ENCODE results near the gene KRTAP13-2. TPM values are rescaled to one million over a fixed set of nuclear protein-coding genes. Genes with fewer than 3 reads are reported as not detected.

KRTAP13-2 gene
- not detected for total RNA-seq

GRCh38 chr21:30372139-30372770, at the start of gene KRTAP13-2:
Gene KRTAP13-2 (minus strand): TSS chr21:30372271. CDS start chr21:30372213, 58 bp downstream.
- DNase-seq (ENCODE audit: low spot score), result no peak

- no peak for DNase-seq (ENCODE audit: low spot score)
These were observed 43.9 kb upstream of the KRTAP13-2 start for GRCh38 chr21:30415993-30416392.

GRCh38 chr21:30408782-30409494, 36.9 kb upstream of the KRTAP13-2 start:
- DNase-seq (ENCODE audit: low spot score), result no peak

GRCh38 chr21:30395731-30396130, 23.7 kb upstream of the KRTAP13-2 start, which contains the start of gene KRTAP13-1:
Gene KRTAP13-1 (plus strand): TSS chr21:30396031. CDS start chr21:30396087, 56 bp downstream.
- no peak for DNase-seq (ENCODE audit: low spot score)

GRCh38 chr21:30391492-30392025, 19.5 kb upstream of the KRTAP13-2 start:
- no peak for DNase-seq (ENCODE audit: low spot score)

- DNase-seq (ENCODE audit: low spot score), result no peak
These were observed 10.1 kb upstream of the KRTAP13-2 start for GRCh38 chr21:30382201-30382600.

GRCh38 chr21:30355906-30356305, 16.2 kb downstream of the KRTAP13-2 start:
- DNase-seq (ENCODE audit: low spot score), result no peak

GRCh38 chr21:30354308-30355005, 17.6 kb downstream of the KRTAP13-2 start:
- DNase-seq (ENCODE audit: low spot score), result no peak

GRCh38 chr21:30351534-30351933, 20.5 kb downstream of the KRTAP13-2 start:
- no peak for DNase-seq (ENCODE audit: low spot score)

- no peak for DNase-seq (ENCODE audit: low spot score)
These were observed 22.5 kb downstream of the KRTAP13-2 start for GRCh38 chr21:30349572-30349971.

- DNase-seq (ENCODE audit: low spot score), result no peak
These were observed 23.6 kb downstream of the KRTAP13-2 start, which contains the start of gene KRTAP23-1 for GRCh38 chr21:30348506-30348905. Gene KRTAP23-1 (minus strand): TSS chr21:30348606. CDS start chr21:30348606, 0 bp downstream.

GRCh38 chr21:30345014-30345413, 27.1 kb downstream of the KRTAP13-2 start:
- DNase-seq (ENCODE audit: low spot score), result no peak

GRCh38 chr21:30340714-30341573, 31.1 kb downstream of the KRTAP13-2 start:
- peak; percentile 36 for DNase-seq (ENCODE audit: low spot score)

- no peak for DNase-seq (ENCODE audit: low spot score)
These were observed 33.4 kb downstream of the KRTAP13-2 start for GRCh38 chr21:30338717-30339116.

- no peak for DNase-seq (ENCODE audit: low spot score)
These were observed 34.3 kb downstream of the KRTAP13-2 start for GRCh38 chr21:30337772-30338171.

GRCh38 chr21:30337276-30337744, 34.8 kb downstream of the KRTAP13-2 start, which contains the start of gene KRTAP27-1:
Gene KRTAP27-1 (minus strand): TSS chr21:30337694. CDS start chr21:30337668, 26 bp downstream.
- no peak for DNase-seq (ENCODE audit: low spot score)

- no peak for DNase-seq (ENCODE audit: low spot score)
These were observed 35.5 kb downstream of the KRTAP13-2 start for GRCh38 chr21:30336596-30336995.

- no peak for DNase-seq (ENCODE audit: low spot score)
These were observed 38.3 kb downstream of the KRTAP13-2 start for GRCh38 chr21:30333736-30334135.

- DNase-seq (ENCODE audit: low spot score), result no peak
These were observed 39.4 kb downstream of the KRTAP13-2 start for GRCh38 chr21:30332681-30333080.

- no peak for DNase-seq (ENCODE audit: low spot score)
These were observed 42.7 kb downstream of the KRTAP13-2 start for GRCh38 chr21:30329203-30329875.
